GM15510 (cell line): ENCODE measurements around the gene HMX3.

Source experiments
- POLR2A ChIP-seq: IDR thresholded peaks from 3 replicates; pipeline ENCODE4 v1.6.1; 2011; ENCODE audit warnings: borderline replicate concordance; ENCODE audit not compliant: insufficient read length; ENCODE audit errors: extremely low read depth

The HMX3 gene

GRCh38 chr10:123129618-123130271, 6.0 kb upstream of the HMX3 start:
- no peak for TF ChIP-seq POLR2A

DNA sequence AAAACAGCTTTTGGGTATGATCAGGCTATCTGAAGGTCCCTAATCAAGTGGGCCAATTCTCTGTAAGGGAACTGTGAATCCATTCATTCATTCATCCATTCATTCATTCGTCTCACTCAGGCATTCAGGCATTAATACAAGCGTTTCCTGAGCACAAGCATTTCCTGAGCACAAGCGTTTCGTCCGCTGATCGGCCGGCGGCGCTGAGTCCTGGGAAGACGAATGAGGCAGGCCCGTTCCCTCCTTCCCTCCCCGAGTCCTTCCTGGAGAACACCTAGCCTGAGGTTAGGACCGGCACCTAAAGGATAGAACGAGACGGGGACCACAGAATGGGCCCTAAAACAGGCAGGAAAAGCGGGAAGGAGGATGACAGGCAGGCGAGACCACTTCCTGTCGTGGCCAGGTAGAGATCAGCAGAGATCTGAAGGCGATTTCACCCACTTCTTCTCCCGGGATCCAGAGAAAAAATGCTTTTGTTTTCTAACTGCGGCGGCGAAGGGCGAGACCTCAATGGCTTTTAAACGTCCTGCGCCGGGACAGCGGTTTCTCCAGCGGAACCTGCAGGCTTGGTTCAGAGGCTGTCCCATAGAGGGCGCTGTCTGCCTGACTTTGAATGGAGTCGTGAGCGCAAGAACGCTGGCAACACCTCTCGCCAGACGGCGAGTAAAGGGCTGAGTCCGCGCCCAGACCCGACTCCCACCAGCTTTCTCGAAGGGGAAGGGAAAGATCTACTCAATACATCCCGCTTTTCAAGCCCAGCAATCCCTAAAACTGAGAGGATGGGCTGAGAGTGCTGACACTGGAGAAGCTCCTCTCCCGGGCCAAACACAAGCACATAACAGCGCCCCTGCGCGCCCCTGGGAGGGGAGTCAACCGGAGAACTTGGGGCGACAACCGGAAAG, 2.9 kb upstream of the HMX3 start:
- TF ChIP-seq POLR2A, result no peak

- TF ChIP-seq POLR2A, result no peak
These were observed 2.0 kb upstream of the HMX3 start for GRCh38 chr10:123133541-123134342.

- no peak for TF ChIP-seq POLR2A
These were observed 1.3 kb upstream of the HMX3 start for GRCh38 chr10:123134343-123134914.

GRCh38 chr10:123134915-123135414, 805 bp upstream of the HMX3 start:
- no peak for TF ChIP-seq POLR2A

- TF ChIP-seq POLR2A, result no peak
These were observed 543 bp downstream of the HMX3 start for GRCh38 chr10:123136221-123136805.

GRCh38 chr10:123136806-123137642, 1.3 kb downstream of the HMX3 start:
- TF ChIP-seq POLR2A, result no peak

DNA sequence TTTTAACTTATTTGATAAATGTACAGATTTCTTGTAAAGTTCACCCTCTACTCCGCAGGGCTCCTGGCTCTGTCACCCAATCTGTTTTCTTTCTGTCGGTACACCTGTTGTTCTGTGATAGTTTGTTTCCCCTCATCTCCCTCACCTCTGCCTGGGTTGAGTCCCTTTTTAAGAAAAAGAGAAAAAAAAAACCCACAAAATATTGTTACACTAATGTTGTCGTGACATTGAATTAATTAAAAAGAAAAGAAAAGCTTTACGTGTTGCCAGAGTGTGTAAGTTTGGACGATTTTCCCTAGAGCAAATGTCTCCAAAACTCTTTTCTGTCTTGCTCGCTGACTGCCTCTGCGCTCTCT, 3.4 kb downstream of the HMX3 start:
- TF ChIP-seq POLR2A, result no peak

DNA sequence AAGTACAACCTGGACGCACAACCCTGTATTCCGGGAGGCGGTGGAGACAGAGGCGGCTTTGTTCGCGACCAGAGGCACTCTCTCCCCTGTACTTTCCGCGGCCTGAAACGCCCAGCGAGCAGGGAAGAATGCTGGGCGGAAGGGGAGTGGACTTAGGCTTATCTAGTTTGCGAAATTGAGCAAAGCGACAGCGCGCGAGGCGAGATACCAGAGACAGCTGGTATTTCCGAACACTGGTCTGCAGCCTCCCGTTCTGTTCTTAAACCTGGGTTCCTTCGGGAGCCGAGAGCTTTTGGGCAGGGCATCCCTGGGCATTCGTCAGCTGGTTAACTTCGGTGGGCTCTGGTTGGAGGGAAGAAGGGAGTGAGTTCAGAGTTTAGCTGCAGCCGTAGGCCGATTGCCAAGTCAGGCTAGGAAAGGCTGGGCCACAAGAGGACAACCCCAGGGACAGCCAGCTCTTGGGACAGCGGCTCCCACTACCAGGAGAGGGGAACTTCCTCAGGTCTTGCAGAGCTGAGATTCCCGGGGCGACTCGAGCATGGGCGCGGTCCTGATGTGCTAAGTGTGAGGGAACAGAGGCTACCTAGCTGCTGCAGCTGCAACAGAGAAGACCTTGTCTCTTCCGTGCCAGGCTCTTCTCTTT, 3.9 kb downstream of the HMX3 start:
- no peak for TF ChIP-seq POLR2A

DNA sequence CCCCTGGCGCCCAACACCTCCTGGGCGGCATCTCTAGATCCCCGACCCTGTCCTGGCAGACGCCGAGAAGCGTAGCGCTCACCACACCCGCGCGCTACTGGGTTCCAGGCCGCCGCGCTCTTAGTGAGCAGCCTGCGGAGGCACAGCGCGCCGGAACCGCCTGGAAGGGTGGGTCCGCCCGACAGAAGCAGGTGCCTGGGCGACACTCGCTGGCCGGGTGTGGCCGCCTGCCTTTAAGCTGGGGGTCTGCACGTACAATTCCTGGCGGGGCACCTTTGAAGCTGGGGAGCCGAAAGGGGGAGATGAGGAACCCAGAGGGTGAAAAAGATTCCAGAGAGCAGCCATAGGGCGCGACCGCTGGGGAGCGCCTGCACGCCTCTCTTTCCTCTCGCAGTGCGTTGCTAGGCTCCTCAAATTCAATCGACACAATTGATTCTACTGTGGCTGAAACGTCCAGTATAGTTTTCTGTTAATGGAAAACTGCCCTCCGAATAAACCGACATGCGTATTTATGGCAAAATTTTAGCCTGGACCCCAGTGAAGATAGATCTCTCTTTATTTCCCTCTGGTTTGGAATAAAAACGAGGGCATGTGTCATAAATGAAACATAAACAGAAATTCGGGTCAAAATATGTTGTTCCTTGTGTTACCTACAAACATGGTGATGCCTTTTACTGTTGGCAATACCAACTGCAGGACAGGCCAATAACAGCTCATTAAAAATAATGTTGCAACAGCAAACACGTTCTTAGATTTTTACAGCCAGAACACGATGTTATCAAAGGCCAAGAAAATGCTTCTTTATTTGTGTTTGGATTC, 4.6 kb downstream of the HMX3 start:
- TF ChIP-seq POLR2A, result no peak

GRCh38 chr10:123140983-123141390, 5.2 kb downstream of the HMX3 start:
- no peak for TF ChIP-seq POLR2A
